Naive B cell (primary cell): ENCODE results near the gene ZPR1. TPM values are rescaled to one million over a fixed set of nuclear protein-coding genes. Genes with fewer than 3 reads are reported as not detected.
"Not testable (repeated sequence)": the region's sequence is repeated elsewhere in the genome, so short reads cannot be mapped to it uniquely, and the experiment has no call there.

Experiments used
- ATAC-seq, 2 donors: fragments of 150-1000 bp; cut with Tn5 transposase; 2 replicates each; pipeline ENCODE4 v1.10.0; 2021; ENCODE audit warnings: low read depth in 2 of 2, mild to moderate bottlenecking in 2 of 2, moderate library complexity in 2 of 2
- DNase-seq: peaks from one replicate; pipeline ENCODE4 v3.0.0; 2022
- H3K27ac Mint-ChIP-seq, 6 donors: one replicate each; pipeline ENCODE4 v1.8.0; 2020 to 2022; ENCODE audit warnings: mild to moderate bottlenecking in 6 of 6, mixed read lengths in 6 of 6, moderate library complexity in 5 of 6, inconsistent platforms in 2 of 6
- H3K27me3 Mint-ChIP-seq, 3 donors: one replicate each; pipeline ENCODE4 v1.8.0; 2021 to 2022; ENCODE audit warnings: mixed read lengths in 3 of 3, mild to moderate bottlenecking in 1 of 3
- H3K36me3 Mint-ChIP-seq, 2 donors: one replicate each; pipeline ENCODE4 v1.8.0; 2020 to 2022; ENCODE audit warnings: mixed read lengths in 2 of 2, inconsistent platforms in 1 of 2, mild to moderate bottlenecking in 1 of 2
- H3K4me1 Mint-ChIP-seq, 3 donors: one replicate each; pipeline ENCODE4 v1.8.0; 2020 to 2022; ENCODE audit warnings: mixed read lengths in 3 of 3, inconsistent platforms in 1 of 3, mild to moderate bottlenecking in 1 of 3, moderate library complexity in 1 of 3
- H3K4me3 Mint-ChIP-seq, 8 donors: one replicate each; pipeline ENCODE4 v1.8.0; 2020 to 2022; ENCODE audit warnings: mild to moderate bottlenecking in 8 of 8, mixed read lengths in 8 of 8, moderate library complexity in 8 of 8, inconsistent platforms in 2 of 8
- H3K9me3 Mint-ChIP-seq, 7 donors: one replicate each; pipeline ENCODE4 v1.8.0; 2020 to 2022; ENCODE audit warnings: mixed read lengths in 7 of 7, mild to moderate bottlenecking in 5 of 7, inconsistent platforms in 2 of 7, moderate library complexity in 1 of 7
- polyA plus RNA-seq, 6 donors: library from polyadenylated mRNA; unstranded; fragments of 300-500 nt; fragmentation: Illumina TruSeq; gene quantifications; one replicate each; pipeline ENCODE4 v1.2.3, GENCODE V29; 2021; ENCODE audit warnings: low read depth in 6 of 6

ZPR1 gene
- polyA plus RNA-seq, 6 donors from 2014 or later = 36.9 to 51.1 (median 45.0) TPM

GRCh38 chr11:116778556-116778955 lies 9.3 kb downstream of the ZPR1 start:
- Mint-ChIP-seq H3K9me3 (no peaks in the 10 kb centered on the region), H3K4me1 (peaks cover 5 to 13% (median 9%) of the 10 kb centered on the region in 3 donors), H3K27me3 (no peaks in the 10 kb centered on the region), H3K36me3 (peaks cover 26 to 27% of the 10 kb centered on the region in 2 donors), H3K4me3 (peak overlapping the region in 1 of 8 donors; percentile 8), H3K27ac (peak overlapping the region in 1 of 6 donors; percentile 71)
- DNase-seq (no peak), ATAC-seq (no peak)

- Mint-ChIP-seq H3K9me3 (no peaks in the 10 kb centered on the region), H3K4me3 (no peak overlapping the region), H3K36me3 (peaks cover 20 to 21% of the 10 kb centered on the region in 2 donors), H3K27ac (peak overlapping the region in 3 of 6 donors; percentile 1 to 57 (median 21)), H3K4me1 (peaks cover 15 to 23% (median 17%) of the 10 kb centered on the region in 3 donors), H3K27me3 (no peaks in the 10 kb centered on the region)
- DNase-seq (no peak), ATAC-seq (no peak)
Measured at GRCh38 chr11:116777056-116777455, 10.8 kb downstream of the ZPR1 start.

- Mint-ChIP-seq H3K27ac (no peak overlapping the region), H3K4me1 (peaks cover 20 to 26% (median 22%) of the 10 kb centered on the region in 3 donors), H3K27me3 (no peaks in the 10 kb centered on the region), H3K9me3 (no peaks in the 10 kb centered on the region), H3K36me3 (peaks cover 18 to 21% of the 10 kb centered on the region in 2 donors), H3K4me3 (peak overlapping the region in 1 of 8 donors; percentile 60)
- DNase-seq (no peak), ATAC-seq (no peak)
Measured at GRCh38 chr11:116776522-116776984, 11.3 kb downstream of the ZPR1 start.

- Mint-ChIP-seq H3K27me3 (no peaks in the 10 kb centered on the region), H3K4me1 (peaks cover 25 to 26% (median 25%) of the 10 kb centered on the region in 3 donors), H3K9me3 (no peaks in the 10 kb centered on the region), H3K36me3 (peaks cover 12 to 15% of the 10 kb centered on the region in 2 donors), H3K27ac (peak overlapping the region in 2 of 6 donors; percentile 78 to 94), H3K4me3 (peak overlapping the region in 1 of 8 donors; percentile 60)
- DNase-seq (no peak), ATAC-seq (no peak)
Measured at GRCh38 chr11:116775975-116776374, 11.8 kb downstream of the ZPR1 start.

- Mint-ChIP-seq H3K4me3 (peak overlapping the region in 3 of 8 donors; percentile 29 to 75 (median 72)), H3K4me1 (peaks cover 26 to 30% (median 28%) of the 10 kb centered on the region in 3 donors)
- ATAC-seq = no peak
Measured at GRCh38 chr11:116774661-116775060, 13.2 kb downstream of the ZPR1 start.

GRCh38 chr11:116773203-116774097 lies 14.4 kb downstream of the ZPR1 start:
- H3K9me3 Mint-ChIP-seq = no peaks in the 10 kb centered on the region
- H3K36me3 Mint-ChIP-seq = peaks cover 0 to 8% of the 10 kb centered on the region in 2 donors
- DNase-seq = peak; percentile 26
- peak overlapping the region; percentile 98 to 100 (median 99) for H3K27ac Mint-ChIP-seq
- peaks cover 26 to 36% (median 32%) of the 10 kb centered on the region in 3 donors for H3K4me1 Mint-ChIP-seq
- ATAC-seq = peak; percentile 4 to 29
- no peaks in the 10 kb centered on the region for H3K27me3 Mint-ChIP-seq
- H3K4me3 Mint-ChIP-seq = peak overlapping the region; percentile 94 to 100 (median 99)

More at GRCh38 chr11:116774661-116775060, 13.2 kb downstream of the ZPR1 start:
- DNase-seq = no peak
- no peaks in the 10 kb centered on the region for H3K27me3 Mint-ChIP-seq
- peaks cover 10 to 11% of the 10 kb centered on the region in 2 donors for H3K36me3 Mint-ChIP-seq
- no peaks in the 10 kb centered on the region for H3K9me3 Mint-ChIP-seq
- H3K27ac Mint-ChIP-seq = peak overlapping the region in 5 of 6 donors; percentile 15 to 87 (median 53)

GRCh38 chr11:116772443-116773202 lies 15.2 kb downstream of the ZPR1 start, which contains the start of gene BUD13:
Gene BUD13, minus strand, starts transcription at chr11:116772987. Its CDS starts 23 bp downstream, at chr11:116772964.
- Mint-ChIP-seq H3K9me3 (no peaks in the 10 kb centered on the region), H3K4me3 (peak within 1 kb of the TSS; percentile 94 to 100 (median 99)), H3K36me3 (peaks cover 0 to 8% of the 10 kb centered on the region in 2 donors), H3K27ac (peak within 1 kb of the TSS; percentile 98 to 100 (median 99)), H3K4me1 (peaks cover 26 to 36% (median 32%) of the 10 kb centered on the region in 3 donors), H3K27me3 (no peaks in the 10 kb centered on the region)
- DNase-seq (peak; percentile 95), ATAC-seq (peak; percentile 90 to 92)

- H3K36me3 Mint-ChIP-seq = peaks cover 0 to 6% of the 10 kb centered on the region in 2 donors
- peak overlapping the region; percentile 94 to 100 (median 99) for H3K4me3 Mint-ChIP-seq
- no peaks in the 10 kb centered on the region for H3K9me3 Mint-ChIP-seq
- ATAC-seq (no peak), DNase-seq (no peak)
- H3K27ac Mint-ChIP-seq = peak overlapping the region in 4 of 6 donors; percentile 98 to 100 (median 99)
- peaks cover 26 to 36% (median 32%) of the 10 kb centered on the region in 3 donors for H3K4me1 Mint-ChIP-seq
- no peaks in the 10 kb centered on the region for H3K27me3 Mint-ChIP-seq
Measured at GRCh38 chr11:116771935-116772334, 15.9 kb downstream of the ZPR1 start.

- Mint-ChIP-seq H3K36me3 (peaks cover 12 to 35% of the 10 kb centered on the region in 2 donors), H3K9me3 (no peaks in the 10 kb centered on the region), H3K27me3 (no peaks in the 10 kb centered on the region), H3K27ac (no peak overlapping the region), H3K4me3 (no peak overlapping the region), H3K4me1 (no peaks in the 10 kb centered on the region)
- ATAC-seq (no peak), DNase-seq (no peak)
Measured at GRCh38 chr11:116762132-116762531, 25.7 kb downstream of the ZPR1 start.

GRCh38 chr11:116756044-116756443 lies 31.8 kb downstream of the ZPR1 start:
- ATAC-seq, H3K27me3 Mint-ChIP-seq, H3K27ac Mint-ChIP-seq, H3K9me3 Mint-ChIP-seq, DNase-seq, H3K4me1 Mint-ChIP-seq: not testable (repeated sequence)
- Mint-ChIP-seq H3K36me3 (peaks cover 19 to 38% of the 10 kb centered on the region in 2 donors), H3K4me3 (peak overlapping the region in 1 of 8 donors; percentile 9)

GRCh38 chr11:116750070-116750718 lies 37.6 kb downstream of the ZPR1 start:
- H3K4me3 Mint-ChIP-seq = no peak overlapping the region
- ATAC-seq = no peak
- H3K36me3 Mint-ChIP-seq = peaks cover 8 to 23% of the 10 kb centered on the region in 2 donors
- H3K27me3 Mint-ChIP-seq = no peaks in the 10 kb centered on the region
- no peaks in the 10 kb centered on the region for H3K4me1 Mint-ChIP-seq
- H3K9me3 Mint-ChIP-seq = no peaks in the 10 kb centered on the region
- no peak overlapping the region for H3K27ac Mint-ChIP-seq
- no peak for DNase-seq

- DNase-seq = no peak
- peak overlapping the region in 1 of 6 donors; percentile 43 for H3K27ac Mint-ChIP-seq
Measured at GRCh38 chr11:116742104-116742503, 45.7 kb downstream of the ZPR1 start.

More at GRCh38 chr11:116742104-116742503, 45.7 kb downstream of the ZPR1 start:
- no peaks in the 10 kb centered on the region for H3K27me3 Mint-ChIP-seq
- peaks cover 0 to 5% of the 10 kb centered on the region in 2 donors for H3K36me3 Mint-ChIP-seq
- H3K9me3 Mint-ChIP-seq = no peaks in the 10 kb centered on the region
- no peaks in the 10 kb centered on the region for H3K4me1 Mint-ChIP-seq
- no peak overlapping the region for H3K4me3 Mint-ChIP-seq
- no peak for ATAC-seq
